Right ventricle myocardium superior (tissue), 1 donor: ENCODE results near the gene LYST. TPM values are rescaled to one million over a fixed set of nuclear protein-coding genes. Genes with fewer than 3 reads are reported as not detected.
A peak's percentile ranks its signal among the peaks of the same experiment; 100 is the strongest.

Experiments
- ATAC-seq: fragments of 200-7000 bp; cut with Tn5 transposase; one replicate; pipeline ENCODE4 v1.9.1; 2020; ENCODE audit warnings: mild to moderate bottlenecking; ENCODE audit not compliant: poor library complexity
- DNase-seq: peaks from one replicate; pipeline ENCODE4 v3.0.0-alpha.2; 2020
- intact Hi-C: fragments of 100-400 bp; cut with DNase I; formaldehyde crosslinking; loops from one replicate; pipeline ENCODE4 v1.11.2; 2022
- total RNA-seq: library from RNA; stranded (reverse); fragmentation: NEBNext Ultra II Directional; extraction: Animal tissue kit (Norgen Biotek cat#: 25700); gene quantifications from one replicate; pipeline ENCODE4 v1.2.1, GENCODE V29; 2021
- donor health status: DM: no; HTN: yes; CAD: no; lungs with severe emphysema.

LYST gene
- total RNA-seq, 1 donor from 2014 or later: 9.7 TPM

DNA sequence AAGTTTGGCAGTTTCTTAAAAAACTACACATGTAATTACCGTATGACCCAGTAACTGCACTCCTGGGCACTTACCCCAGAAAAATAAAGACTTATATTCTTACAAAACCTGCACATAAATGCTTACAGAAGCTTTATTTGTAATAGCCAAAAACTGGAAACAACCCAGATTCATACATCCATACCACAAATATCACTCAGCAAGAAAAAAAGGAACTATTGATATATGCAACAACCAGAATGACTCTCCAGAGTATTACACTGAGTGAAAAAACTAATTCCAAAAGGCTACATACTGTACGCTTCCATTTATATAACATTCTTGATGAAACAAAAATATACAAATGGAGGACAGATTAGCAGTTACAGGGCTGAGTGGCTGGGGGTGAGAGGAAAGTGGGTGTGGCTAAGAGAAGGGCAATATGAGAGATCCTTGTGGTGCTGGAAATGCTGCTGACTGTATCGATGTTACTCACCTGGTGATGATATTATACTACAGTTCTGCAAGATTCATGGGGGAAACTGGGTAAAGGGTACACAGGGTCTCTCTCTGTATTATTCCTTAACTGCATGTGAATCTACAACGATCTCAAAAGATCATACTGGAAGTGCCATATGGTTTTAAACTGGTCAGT lies 121.1 kb downstream of the LYST start:
- ATAC-seq: no peak
- intact Hi-C loops: no loop called here
- no peak for DNase-seq

DNA sequence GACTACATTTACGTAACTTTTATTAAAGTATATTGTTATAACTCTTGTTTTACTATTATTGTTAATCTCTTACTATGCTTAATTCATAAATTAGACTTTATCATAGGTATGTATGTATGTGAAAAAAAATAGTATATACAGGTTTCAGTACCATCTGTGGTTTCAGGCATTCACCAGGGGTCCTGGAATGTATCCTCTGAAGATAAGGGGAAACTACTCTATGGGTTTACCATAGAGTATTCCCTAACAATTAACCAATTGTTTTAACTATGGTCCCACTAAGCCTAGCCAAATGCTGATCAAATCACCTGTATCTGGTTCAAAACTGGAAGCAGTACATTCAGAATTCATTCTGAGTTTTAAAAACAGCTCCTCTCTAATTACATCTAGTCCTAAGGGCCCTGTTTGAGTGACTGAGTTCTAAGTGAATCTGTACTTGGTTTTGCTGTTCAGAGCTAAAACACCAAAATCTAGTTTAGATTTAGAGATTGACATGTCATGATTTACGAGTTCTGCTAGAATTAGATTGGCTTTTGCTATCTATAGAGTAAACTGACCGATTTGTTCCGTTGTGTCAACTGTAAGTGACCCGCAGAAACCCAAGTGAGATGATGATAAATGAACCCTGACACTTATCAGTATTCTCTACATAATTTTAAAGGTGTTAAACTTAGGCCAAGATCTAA lies 123.6 kb downstream of the LYST start:
- intact Hi-C loops: no loop called here
- no peak for ATAC-seq
- DNase-seq: no peak

DNA sequence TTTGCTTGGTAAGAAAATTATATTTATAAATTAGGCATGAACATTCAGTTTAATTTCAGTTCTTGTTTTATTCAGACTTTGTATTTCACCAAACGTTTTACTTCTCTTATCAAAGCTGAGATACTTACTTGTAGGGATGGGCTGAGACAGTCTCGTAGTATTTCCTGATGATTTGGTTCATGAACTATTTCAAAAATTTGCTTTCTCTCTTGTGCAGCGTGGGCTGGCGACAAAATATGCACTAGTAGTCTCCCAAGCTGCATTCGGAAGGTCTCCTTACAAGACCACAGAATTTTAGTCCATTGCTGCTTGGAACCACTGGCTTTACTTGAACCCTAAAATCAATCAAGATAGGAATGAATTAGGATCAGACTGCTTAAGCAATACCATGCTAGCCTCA lies 125.4 kb downstream of the LYST start:
- no peak for ATAC-seq
- intact Hi-C loops: no loop called here
- no peak for DNase-seq

DNA sequence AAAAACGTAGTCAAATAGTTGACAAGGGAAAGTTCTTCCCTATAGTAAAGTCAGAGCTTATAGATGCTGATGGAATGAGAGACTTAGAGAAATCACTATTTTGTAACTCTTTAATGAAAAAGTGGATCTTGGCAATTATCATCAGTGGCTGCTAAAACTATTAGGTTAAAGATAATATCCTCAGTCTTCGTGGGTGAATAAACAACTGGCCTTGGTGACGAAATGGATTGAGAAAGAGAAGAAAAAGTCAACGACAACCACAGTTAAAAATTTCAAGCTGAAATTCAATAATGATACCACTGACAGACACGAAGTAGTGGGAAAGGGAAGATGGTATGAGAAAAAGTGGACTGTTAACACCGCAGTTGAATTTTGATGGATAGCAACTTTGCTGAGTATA lies 127.1 kb downstream of the LYST start:
- no peak for ATAC-seq
- intact Hi-C loops: no loop called here
- no peak for DNase-seq

DNA sequence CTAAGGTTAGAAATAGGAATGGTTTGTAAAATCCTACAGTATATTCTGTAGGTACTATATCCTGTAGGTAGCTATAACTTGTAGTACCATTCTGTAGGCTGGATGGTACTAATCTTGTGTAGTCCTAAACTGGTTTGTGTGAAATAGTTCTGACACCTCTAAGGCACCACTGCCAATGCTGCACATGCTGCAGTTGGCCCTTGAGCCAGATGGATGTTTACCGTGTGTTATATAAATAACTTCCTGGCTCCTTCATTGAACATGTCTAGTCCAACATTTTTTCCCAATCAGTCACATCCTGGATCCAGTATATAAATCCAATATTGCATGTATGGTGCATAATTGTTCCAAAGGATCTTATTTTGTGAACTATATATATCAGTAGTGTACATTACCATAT lies 127.6 kb downstream of the LYST start:
- ATAC-seq: peak; percentile 56
- intact Hi-C loops: no loop called here
- no peak for DNase-seq

DNA sequence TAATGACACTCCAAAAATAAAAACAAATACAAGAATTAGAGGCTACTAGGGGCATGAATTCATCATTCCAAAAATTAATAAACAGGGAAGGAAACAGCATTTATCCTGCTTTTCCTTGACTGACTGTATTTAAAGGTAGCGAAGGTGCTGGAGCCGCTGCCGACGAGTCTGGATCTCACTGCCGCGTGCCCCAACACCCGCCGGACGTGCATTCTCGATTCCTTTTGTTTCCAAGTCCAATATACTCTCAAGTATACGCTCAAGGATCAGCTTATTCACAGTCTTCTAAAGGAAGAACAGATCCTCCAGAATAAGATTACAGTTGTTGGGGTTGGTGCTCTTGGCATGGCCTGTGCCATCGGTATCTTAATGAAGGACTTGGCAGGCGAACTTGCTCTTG lies 129.0 kb downstream of the LYST start:
- intact Hi-C loops: no loop called here
- ATAC-seq: no peak
- DNase-seq: no peak

DNA sequence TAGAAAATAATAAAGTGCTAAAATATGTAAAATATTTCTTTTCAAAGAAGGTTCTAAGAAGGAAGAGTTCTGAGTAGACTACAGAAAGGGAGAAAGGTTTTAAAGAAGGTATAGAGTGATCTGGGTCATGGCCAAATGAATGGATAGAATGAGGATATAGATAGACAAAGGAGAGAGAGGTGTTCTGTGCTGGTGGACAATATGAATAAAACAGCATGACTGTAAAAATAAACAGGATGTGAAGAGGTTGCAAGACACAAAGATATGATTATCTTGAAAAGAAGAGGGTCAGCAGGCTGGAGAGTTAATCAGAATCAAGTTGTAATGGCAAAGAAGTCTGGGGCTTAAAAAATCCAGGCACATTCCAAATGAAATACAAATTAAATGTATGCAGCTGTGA lies 130.4 kb downstream of the LYST start:
- intact Hi-C loops: no loop called here
- no peak for DNase-seq
- no peak for ATAC-seq

DNA sequence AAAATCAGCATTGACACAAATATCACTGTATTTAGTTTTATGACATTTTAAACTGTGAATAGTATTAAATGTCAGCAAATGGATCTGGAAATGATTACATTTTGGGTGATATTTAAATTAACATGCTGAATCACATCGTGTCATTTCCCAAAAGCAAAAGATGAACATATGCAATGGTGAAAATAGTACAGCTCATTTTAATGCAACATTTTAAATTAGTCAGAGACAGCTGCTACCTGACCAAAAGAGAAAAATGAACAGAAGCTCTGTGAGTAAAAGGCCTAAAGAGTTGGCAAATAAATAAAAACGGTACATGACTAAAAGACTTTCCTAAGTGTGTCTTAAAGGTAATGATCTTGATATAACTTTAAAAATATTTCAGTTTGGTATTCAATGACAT lies 131.1 kb downstream of the LYST start:
- intact Hi-C loops: no loop called here
- DNase-seq: no peak
- ATAC-seq: no peak

DNA sequence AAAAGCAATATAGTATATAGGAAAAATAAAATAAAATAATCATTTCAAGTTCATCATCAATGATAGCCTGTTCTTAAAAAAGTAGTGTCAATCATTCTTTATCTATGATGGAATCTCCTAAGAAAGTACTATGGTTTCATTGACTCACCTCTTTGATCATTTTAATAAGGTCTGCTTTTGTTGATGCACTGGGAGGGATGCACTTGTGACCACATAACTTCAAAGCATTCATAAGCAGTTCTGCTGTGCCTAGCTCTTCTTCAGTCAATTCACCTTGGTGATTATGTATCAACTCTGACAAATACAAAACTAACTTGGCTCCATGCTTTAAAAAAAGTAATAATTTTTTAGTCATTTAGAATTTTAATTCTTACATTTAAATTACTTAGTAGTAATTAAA lies 132.4 kb downstream of the LYST start:
- ATAC-seq (no peak), DNase-seq (no peak)
- intact Hi-C loops: no loop called here

DNA sequence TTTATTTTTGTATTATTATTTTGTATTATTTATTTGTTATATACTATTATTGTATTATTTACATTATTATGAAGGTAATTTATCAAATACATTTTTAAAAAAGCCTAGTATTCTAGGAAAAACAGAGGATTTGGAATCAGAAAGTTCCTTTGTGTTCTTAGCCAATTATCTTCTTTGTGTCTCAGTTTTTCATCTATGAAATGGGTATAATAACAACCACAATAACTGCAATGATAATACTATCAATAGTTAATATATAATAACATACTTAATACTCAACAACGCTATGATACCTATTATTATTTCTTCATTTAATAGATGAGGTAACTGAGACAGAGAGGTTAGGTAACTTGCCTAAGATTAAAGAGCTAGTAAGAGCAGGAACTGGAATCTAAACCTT lies 136.7 kb downstream of the LYST start:
- ATAC-seq: no peak
- no peak for DNase-seq
- intact Hi-C loops: no loop called here

DNA sequence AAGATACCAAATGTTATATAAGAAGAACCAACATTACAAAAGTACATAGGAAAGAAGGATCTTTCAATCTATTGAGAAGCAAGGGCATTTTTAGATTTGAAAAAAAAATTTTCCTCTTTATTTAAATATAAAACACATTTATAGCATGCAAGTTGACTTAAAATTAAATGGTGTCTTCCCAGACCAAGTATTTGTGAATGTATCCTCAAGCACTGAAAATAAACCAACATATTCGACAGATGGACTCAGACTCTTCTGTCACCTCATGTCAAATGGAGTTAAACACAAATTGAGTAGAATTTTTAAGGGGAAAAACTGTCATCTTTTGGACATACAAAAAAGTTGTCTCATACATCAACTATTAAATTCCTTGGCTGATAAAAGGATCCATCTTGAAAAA lies 140.1 kb downstream of the LYST start:
- DNase-seq: no peak
- no peak for ATAC-seq
- intact Hi-C loops: no loop called here

DNA sequence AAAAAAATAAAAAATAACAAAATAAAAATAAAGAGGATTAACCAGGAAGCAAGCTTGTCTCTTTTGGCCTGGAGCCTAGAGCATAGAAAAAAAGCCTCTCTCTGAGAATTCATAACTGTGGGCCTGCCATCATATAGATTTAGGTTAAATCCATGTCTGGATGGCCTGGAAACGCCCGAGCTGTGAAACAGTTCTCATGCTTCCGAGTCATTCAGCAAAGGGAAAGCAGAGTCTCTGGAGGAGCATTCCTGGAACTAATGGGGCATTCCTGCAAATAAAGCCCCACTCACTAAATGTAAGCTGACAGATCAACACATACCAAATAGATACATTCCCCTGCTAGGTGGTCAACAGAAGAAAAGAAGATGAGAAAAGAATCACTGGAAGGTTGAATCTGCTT lies 141.3 kb downstream of the LYST start:
- intact Hi-C loops: no loop called here
- ATAC-seq (no peak), DNase-seq (no peak)

DNA sequence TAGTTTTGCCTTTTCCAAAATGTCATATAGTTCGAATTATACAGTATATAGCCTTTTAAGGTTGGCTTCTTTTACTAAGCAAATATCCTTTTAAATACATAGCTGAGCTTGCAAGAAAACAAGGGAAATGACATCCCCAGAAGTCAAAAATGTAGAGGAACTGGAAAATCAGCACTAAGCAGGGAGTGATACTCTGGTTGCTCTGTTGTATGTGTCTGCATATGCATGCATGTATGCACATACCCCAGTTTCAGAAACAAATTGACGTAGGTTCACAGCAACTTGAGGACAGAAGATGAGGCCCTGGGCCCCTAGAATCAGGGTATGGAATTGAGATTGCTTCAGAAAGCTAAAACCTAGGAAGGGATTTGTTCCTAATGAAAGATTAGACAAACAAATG lies 142.0 kb downstream of the LYST start:
- intact Hi-C loops: no loop called here
- DNase-seq (no peak), ATAC-seq (no peak)

DNA sequence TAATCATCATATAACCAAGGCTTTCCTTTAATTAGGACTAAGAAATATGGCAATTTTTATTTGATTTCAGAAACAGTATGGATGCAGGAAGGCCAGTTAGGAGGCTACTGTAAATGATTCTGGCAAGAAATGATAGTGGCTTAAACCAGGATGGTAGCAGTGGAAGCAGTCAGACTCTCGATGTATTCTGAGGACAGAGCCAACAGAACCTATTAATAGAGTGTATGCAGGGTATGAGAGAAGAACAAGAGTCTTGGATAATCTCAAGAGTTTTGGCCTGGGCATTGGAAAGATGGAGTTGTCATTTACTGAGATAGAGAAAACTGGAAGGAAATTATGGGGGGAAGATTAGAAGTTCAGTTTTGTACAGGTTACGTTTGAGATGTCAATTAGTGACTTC lies 143.8 kb downstream of the LYST start:
- DNase-seq (no peak), ATAC-seq (peak; percentile 85)
- intact Hi-C loops: no loop called here

DNA sequence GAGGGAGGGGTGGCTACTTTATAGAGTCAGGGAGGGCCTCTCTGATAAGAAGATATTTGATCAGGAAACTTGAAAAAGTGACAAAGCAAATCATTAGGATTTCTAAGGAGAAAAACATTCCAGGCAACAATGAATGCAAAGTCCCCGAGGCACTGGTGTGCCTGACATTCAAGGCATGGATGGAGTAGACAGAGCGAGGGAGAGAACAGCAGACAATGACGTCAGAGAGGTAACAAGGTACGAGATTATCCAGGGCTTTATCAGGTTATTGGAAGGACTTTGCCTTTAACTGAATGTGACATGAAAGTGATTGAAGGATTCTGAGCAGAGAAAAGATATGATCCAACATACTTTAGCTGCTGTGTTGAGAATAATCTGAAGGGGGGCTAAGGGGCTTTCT lies 144.7 kb downstream of the LYST start:
- DNase-seq (no peak), ATAC-seq (no peak)
- intact Hi-C loops: no loop called here

DNA sequence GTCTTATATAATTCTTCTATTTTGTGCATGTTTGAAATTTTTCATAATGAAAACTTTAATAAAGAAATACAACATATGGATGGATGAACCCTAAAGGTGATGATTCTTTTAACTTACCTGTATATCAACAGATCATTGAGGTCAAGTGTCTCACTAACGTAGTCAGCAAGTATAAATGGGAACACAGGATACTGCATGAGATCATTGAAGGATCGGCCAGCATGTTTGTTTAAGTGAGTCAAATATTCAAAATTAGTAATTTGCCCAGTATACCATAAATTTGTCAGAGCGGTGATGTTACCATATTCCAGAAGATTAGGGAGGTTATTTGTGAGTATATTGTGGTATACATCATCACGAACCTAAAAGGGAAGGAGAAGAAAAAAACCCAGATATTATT lies 146.2 kb downstream of the LYST start:
- intact Hi-C loops: no loop called here
- ATAC-seq (no peak), DNase-seq (no peak)

DNA sequence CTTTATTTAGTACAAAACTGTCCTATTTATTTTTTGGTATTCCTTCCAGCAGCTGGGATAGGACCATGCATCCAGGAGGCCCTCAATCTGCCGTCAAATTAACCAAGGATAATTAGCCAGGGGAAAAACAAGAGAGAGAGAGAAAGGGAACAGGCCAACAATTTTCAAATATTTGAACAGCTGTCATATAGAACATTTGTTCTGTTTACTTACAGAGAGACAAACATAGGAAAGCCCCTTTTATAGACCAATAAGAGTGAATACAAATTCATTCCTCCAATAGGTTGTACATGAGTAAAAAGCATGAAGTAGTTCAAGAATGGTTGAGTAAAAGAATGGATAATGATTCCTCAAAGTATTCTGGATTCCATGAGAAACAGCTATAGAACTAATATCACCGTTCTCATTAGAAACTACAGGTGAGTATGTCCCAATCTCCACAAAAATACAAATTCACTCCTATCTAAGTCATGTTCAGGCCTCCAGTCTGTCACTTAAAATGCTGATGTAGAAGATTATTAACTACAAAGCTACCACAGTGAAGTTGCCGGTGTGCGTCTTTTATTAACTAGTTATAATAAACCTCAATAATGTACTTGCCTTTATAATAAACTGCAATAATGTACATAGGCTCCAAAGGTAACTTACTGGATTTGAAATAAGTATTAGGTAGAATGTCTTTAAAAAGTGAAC lies 152.4 kb downstream of the LYST start:
- intact Hi-C loops: no loop called here
- DNase-seq: no peak
- no peak for ATAC-seq

DNA sequence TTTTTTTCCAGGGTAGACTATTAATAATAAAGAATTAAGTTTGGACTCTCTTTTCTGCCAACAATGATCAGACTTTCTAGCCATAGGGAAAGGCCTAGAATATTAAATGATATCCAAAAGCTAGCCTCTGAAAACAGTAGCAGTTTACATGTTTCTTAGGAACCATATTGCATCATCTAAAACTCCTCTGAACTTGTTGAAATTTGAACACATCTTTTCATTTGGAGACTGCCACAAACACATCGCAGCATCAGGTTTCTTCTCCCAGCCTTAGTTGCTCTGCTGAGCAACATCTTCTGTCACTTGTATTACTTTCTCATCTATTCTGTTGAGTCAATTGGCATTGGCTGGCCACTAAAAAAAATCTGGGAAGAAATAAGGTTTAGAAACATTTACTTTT lies 153.9 kb downstream of the LYST start:
- ATAC-seq (no peak), DNase-seq (no peak)
- intact Hi-C loops: no loop called here

DNA sequence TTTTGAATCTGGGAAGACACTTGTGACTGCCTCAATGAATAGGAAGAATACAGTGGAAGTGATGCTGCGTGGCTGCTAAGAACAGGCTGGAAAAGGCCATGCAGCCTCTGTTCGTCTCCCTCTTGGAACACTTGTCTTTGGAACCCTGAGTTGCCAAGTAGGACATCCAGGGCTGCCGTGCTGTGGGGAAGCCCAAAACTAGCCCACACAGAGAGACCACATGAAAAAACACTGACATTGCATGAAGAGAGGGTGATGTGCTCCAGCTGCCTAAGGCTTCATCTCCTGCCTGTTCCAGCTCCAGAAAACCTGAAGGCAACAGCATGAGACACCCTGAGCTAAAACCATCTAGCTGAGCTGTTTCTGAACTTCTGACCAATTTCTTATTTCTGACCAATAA lies 156.0 kb downstream of the LYST start:
- ATAC-seq: no peak
- intact Hi-C loops: no loop called here
- no peak for DNase-seq

DNA sequence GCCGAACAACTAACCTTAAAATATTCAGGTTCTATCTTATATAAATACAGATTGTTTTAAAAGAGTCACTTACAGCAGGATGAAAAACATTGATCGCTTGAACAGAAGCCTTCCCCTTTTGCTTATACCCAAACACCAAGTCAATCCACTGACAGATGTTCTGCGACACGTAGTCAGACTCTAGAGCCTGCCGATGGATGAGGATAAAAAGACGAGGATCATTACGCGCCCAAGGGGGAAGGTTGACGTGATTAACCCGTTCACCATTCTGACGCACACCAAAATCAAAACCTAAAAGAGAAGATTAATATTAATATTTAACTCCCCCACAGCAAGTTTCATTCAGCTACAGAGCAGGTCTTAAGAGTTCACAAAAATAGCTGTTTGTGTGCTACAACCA lies 157.7 kb downstream of the LYST start:
- DNase-seq (no peak), ATAC-seq (no peak)
- intact Hi-C loops: no loop called here
